TTC549 (cell line): ENCODE measurements around the gene OAT.
"Not testable (repeated sequence)": the region's sequence is repeated elsewhere in the genome, so short reads cannot be mapped to it uniquely, and the experiment has no call there.

Experiments used
- FAIRE-seq: peaks from 2 replicates; lab custom pipeline; 2012; peaks lifted over from hg19 to GRCh38; lab: Jason Lieb, UNC

OAT gene

DNA sequence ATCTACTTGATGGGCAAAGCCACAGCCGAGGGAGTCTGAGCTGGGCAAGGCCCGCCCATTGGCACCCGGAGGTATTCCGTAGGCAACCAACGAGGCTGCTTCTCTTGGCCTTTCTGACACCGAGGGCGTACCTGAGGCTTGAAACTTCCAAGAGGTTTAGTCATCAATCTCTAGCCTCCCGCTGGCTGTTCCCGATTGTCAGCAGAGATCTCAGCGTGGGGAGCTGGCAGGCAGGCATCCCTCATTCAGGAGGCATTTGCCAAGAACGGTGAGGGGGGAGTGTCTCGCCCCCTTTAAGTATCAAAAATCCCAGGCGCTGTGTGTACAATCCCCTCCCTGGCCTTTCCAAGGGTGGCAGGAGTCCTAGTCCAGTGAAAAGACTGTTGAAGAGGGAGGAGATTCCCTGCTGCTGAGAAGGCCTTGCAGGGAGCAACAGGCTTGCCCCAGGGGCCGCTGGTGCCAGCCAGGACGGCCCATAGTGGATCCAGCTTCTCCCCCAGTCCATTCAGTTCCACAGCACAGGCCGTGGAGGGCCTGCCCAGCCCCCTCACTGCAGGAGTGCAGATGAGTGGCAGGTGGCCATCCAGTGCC lies 39.7 kb downstream of the OAT start:
- FAIRE-seq: no peak

DNA sequence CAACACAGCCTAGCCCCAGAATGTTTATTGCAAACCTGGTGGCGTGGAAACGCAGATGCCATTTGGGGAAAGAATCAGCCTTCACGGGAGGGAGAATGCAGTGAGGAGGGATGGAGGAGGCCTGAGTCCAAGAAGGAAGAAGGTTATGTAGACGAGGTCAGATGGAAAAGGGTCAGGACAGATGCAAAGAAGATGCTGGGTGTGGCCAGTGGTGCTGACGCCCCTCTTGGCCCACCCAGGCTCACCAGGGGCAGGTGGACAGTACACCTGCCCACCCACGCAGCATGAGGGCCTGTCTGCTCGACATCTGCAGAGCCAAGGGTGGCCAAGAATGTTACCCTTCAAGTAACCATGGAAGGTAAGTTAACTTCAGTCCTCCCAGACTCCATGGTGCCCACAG lies 40.5 kb downstream of the OAT start:
- no peak for FAIRE-seq

GRCh38 chr10:124377101-124377500 lies 41.6 kb downstream of the OAT start:
- no peak for FAIRE-seq

DNA sequence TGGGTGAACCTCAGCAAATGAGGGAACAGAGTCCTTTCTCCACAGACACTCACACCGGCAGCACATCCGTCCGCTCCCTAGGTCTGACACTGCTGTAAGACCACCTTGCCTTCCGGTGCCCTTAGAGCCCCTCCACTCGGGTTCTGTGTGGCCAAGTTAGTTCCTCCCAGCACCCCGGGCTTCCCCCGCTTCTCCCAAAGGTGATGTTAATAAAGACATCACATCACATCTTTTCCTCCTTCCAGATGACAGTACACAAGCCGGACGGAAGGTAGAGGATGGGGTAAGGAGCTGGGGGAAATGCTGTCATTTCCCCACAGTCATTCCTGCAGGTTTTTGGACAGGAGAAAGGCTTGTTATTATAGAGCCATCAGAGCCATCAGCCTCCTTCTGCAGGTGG lies 42.3 kb downstream of the OAT start:
- FAIRE-seq: no peak

DNA sequence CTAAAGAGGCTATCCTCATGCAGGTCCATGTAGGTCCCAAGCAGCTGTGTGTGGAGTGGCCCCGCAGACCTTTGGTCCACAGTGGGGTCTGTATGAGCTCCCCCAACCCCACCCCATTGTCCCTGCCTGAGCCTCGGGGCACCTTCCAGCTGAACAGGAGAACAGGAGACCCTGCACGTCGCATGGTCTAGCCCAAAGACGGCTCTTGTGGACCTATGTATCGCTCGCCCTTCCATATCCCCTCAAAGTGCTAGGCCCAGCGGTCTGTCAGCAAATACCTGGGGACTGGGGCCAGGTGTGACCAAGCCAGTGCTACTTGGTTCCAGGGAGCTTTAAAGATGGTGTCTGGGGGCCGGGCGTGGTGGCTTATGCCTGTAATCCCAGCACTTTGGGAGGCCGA lies 43.0 kb downstream of the OAT start:
- FAIRE-seq: no peak

DNA sequence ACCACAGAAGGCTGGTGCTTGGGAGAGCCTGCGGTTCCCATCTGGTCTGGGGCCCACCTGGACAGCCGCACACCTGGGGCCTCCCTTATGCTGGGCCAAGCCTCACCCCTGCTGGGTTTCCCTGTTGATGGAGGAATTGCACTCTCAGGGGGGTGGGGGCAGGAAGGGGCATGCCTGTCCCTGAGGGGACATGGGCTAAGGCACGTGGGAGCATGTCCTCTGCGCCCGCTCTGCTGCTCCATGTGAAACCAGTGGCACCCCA lies 43.4 kb downstream of the OAT start:
- no peak for FAIRE-seq

GRCh38 chr10:124374535-124375352 lies 44.0 kb downstream of the OAT start:
- no peak for FAIRE-seq

GRCh38 chr10:124372899-124373298 lies 45.8 kb downstream of the OAT start:
- FAIRE-seq: no peak

DNA sequence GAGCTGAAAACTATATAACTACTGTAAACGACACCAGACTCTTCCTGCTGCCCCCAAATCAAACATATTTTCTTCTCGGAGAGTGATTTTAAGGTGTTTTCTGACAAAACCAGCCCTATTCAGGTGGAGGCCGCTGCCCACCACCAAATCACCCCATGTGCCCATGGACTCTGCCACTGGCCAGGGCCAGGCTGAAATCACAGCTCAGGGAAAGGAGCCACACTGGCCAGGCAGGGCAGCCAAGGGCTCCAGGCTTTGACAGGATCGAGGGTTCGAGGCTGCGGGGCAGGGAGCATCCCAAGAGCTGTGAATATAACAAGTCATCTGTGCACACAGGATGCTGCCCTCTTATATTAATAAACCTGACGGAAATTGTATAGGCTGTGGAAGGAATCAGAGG lies 48.3 kb downstream of the OAT start:
- no peak for FAIRE-seq

- FAIRE-seq: no peak
These were observed 48.7 kb downstream of the OAT start for GRCh38 chr10:124369986-124370385.

- FAIRE-seq: not testable (repeated sequence)
These were observed 49.2 kb downstream of the OAT start for GRCh38 chr10:124369533-124369932.

- no peak for FAIRE-seq
These were observed 49.7 kb downstream of the OAT start for GRCh38 chr10:124369066-124369465.

DNA sequence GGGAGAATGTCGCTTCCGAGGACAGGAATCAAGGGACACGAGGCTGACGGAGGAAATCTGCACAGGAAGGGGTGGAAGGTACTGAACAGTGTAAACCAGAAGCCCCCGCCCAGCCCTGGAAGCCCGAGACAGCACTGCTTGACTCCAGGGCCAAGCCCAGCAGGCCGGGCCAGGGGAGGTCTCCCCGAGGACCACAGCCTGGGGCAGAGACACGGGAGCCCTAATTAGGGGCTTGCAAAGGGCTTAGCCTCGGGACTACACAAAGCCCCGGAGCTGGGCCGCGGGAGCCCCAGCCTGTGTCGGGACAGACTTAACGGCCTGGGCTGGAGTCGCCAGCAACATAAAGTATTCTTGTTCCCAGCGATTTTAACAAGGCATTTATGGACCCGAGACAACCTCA lies 50.8 kb downstream of the OAT start:
- no peak for FAIRE-seq

DNA sequence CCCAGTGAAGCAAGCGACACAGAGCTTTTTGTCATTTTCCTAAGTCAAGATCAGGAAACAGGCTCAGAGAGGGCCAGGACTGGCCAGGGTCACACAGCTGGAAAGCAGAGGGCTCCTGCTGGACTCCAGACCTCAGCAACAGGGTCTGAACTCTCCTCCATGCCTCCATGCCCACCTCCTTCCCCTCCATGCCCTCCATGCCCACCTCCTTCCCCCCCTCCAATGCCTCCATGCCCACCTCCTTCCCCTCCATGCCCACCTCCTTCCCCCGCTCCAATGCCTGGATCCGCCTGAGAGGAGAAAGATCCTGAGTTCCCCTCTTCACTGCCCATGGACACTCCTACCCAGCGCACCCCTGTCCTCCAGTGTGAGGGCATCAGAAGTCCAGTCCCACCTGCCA lies 51.3 kb downstream of the OAT start:
- no peak for FAIRE-seq

DNA sequence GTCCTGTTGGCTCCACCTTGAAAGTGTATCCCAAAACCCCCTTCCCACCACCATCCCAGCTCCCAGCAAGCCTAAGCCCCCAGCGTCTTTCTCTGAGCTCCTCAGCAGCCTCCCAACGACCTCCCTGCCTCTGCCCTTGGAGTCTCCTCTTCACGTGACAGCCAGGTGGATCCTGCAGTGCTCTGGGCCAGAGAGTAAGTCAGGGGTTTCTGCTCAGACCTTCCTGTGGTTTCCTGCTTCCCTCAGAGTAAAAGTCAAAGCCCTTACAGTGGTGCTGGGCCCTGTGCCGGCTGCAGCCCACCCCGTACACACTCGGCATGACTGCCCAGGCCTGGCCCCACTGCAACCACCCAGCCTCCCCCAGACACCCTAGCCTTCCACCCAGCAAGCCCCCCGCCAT lies 51.9 kb downstream of the OAT start:
- no peak for FAIRE-seq

DNA sequence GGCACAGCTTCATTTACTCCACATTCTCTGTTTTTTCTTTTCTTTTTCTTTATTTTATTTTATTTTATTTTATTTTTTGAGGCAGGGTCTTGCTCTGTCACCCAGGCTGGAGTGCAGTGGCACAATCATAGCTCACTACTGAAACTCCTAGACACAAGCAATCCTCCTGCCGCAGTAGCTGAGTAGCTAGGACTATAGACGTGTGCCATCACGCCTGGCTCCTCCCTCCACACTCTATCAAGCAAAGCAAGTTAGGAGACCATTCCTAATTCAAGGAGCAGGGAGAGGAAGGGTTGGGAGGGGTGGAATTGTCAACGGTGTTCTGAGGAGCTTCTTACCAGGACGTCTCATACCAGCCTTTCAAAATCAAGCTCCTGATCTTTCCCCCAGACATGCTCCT lies 52.4 kb downstream of the OAT start:
- FAIRE-seq: no peak

DNA sequence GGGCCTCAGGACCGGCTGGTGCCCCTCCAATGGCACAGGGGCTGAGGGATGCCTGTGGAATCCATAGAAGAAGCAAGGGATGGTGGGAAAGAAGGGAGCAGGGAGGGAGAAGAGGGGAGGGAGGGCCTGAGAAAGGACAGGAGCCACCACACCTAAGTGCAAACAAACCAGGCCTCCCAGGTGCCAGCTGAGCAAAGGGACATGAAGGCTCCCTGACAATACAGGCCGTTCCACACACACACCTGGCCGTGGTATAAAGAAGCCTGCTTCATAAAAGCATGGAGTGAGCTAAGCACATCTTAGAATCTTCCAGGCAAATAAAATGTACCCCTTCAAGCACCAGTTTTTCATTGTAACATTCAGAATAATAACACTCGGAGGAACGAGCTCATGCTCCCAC lies 54.0 kb downstream of the OAT start:
- no peak for FAIRE-seq

- FAIRE-seq: no peak
These were observed 56.2 kb downstream of the OAT start for GRCh38 chr10:124362568-124362967.

GRCh38 chr10:124359336-124359832 lies 59.3 kb downstream of the OAT start:
- no peak for FAIRE-seq

GRCh38 chr10:124357561-124357885 lies 61.2 kb downstream of the OAT start:
- FAIRE-seq: no peak

DNA sequence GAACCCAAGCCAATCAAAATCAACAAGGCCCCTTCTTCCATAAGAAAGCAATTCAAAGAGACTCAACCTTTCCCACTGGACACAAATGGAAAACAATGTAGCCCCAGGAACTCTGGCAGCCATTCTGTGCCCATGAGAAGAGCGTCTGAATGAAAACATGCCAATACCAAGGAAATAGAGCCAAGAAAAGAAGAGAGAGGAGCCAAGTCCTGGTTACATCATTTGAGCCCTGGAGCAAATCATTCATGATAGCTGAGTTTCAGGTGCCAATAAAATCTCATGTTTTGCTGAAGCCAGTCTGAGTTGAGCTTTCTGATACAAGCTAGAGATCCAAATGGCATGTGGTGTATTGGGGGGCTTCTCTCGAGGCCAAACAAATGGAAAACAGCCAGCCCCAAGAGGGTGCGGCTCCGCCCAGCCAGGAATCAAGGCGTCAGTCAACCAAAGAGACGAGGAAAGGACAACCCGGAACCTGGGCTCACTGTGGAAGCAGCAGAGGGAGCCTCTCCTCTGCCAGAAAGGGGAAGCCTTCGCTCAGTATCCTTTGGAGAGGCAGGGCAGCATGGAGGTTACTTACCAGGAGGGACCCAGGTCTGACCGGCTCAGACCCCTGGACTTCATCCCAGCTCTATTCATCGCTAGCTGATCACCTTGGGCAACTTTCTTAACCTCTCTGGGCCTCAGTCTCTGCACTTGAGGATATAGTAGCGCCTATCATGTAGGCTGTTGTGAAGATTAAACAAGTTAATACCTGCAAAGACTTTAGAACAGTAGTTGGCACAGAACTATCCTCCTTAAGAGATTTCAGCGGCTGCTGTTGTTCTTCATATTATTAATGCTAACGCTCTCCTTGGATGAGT lies 61.8 kb downstream of the OAT start:
- no peak for FAIRE-seq

DNA sequence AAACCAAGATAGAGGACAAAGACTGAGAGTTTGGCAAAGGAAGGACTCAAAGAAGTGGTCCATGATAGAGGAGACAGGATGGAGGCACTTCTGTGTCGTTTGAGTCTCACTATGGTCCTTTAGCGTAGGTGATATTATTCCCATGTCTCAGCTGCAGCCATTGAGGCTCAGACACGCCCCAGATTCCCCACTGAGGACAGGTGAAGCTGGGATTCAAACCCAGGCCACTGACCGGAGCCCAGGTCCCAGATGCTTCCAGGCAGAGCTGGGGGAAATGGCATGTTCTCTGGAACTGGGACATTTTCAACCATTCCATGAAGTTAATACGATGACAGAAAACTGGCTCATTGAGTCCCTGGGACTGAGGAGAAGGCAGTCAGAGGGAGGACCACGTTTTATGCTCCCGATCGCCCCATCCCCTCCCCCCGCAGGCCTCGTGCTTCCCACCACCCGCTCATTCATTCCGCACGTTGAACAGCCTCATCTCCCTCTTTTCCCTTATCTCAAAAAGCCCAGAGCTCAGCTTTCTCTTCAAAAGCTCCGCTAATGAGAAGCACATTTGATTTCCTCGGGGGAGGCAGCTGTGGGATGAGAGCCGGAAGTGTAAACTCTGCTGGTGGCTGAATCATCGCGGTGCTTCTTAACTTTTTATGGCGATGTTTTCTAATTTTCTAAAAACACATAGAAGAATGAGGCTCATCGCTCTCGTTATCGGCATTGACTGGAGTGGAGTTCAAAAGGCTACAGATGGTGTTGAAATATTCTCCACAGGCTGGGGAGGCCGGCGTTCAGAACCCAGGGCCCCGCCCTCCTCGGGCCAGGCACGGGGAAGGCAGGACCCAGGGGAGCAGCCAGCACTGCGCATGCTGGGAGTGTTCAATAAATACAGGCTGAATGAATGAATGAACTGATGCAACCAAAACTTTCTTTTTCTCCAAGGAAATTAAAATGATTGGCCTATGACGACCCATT lies 64.0 kb downstream of the OAT start:
- FAIRE-seq: no peak
